ENCODE results near the gene GRK5.
"Not testable (repeated sequence)": the region's sequence is repeated elsewhere in the genome, so short reads cannot be mapped to it uniquely, and the experiment has no call there.

GRK5 gene

DNA sequence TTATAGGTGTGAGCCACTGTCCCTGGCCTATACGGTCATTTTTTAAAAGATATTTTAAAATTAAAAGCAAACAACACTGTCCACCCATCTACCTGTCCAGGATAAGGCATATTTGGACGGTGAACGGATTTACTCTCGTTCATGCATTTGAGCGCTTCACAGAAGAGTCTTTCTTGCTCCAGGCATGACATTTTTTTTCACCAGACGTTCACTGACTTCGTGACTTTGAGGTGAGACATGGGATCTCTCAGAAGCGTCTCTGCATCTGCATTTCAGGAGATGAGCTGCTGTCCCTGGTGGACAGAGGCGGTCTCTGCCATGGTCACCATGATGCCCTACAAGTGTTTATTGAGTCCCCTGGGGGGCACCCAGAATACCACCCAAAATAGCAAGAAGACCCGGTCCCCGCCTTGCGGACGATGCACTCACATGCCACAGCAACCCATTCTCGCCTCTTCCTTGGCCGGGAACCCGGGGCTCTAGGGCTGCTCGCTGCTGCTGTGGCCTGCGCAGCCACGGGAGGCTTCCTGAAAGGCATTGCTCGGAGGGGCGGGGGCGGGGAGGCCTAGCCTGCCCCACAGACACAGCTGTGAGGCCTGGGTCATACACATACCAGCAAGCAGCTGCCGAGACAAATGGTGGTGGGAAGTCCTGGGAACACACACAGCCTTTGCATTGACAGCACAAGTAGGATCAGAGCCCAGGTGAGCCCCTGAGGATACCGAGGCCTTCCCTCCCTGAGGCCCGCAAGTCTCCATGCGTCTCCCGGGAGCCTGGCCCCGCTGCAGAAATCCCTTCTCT, 250.8 kb downstream of the GRK5 start:
- no peak for DNase-seq (ENCODE audit: low read depth in 2 of 2)

DNA sequence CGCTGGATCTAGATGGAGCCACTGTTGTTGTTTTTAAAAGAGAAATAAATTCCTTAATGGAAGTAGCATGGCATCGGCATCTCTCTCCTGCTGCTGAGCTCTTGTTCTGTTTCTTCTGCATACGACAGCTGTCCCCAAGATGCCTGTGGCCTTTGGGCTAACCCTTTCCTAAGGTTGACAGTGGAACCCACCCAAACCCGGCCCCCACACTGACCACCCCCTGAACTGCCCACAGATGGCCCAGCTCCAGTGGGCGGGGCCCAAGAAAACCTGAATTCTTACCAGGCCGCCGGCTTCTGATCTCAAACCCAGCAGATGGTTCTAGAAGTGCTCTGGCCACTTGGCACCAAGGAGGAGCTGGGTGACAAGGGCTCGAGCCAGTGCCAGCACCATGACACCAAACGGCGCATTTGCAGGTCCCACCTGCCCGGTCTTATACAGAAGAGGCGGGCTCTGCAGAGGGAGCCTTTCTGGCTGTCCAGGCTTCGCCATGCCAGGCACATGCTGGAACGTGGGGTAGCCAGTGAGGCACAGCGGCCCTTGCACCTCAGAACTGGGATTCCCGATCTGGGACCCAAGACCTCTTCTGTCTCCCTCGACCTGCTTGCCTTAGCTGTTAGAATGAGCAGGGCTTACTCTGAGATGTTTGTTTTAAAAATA, 252.4 kb downstream of the GRK5 start:
- DNase-seq (ENCODE audit: low read depth in 2 of 2): no peak

DNA sequence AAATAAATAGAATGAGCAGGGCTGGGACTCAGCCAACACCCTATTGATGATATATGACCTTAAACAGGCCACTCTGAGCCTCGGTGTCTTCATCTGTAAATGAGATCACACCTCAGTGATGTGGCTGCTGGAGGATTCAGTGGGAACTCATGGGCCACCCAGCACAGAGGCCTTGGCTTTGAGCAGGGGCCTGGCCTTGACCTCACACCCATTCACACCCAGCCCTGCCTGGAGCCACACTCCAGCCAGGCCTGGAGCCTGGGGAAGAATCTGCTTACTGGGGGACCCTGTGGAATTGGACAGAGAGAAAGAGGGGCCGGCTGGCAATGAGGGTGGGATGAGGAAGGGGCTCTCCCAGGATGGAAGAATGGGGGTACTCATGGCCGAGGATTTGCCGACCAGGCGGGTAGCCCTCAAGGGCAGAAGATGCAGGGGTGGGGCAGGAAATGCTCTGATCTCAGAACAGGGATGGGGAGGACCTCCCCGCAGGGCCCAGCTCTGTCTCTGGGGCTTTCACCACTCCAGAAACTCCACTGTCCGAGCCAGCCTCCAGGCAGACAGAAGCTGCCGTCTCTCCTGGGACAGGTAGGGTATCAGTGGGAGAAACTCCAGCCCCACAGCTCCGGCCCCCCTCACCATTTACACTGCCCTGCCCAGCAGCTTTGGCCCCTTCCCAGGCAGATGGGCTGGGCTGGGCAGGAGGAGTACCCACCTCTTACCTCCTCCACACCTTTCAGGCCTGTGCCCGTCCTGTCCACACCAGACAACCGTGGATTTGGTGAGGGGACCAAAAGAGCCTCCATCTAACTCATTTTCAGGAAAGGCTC, 253.2 kb downstream of the GRK5 start:
- DNase-seq (ENCODE audit: low read depth in 2 of 2): no peak

DNA sequence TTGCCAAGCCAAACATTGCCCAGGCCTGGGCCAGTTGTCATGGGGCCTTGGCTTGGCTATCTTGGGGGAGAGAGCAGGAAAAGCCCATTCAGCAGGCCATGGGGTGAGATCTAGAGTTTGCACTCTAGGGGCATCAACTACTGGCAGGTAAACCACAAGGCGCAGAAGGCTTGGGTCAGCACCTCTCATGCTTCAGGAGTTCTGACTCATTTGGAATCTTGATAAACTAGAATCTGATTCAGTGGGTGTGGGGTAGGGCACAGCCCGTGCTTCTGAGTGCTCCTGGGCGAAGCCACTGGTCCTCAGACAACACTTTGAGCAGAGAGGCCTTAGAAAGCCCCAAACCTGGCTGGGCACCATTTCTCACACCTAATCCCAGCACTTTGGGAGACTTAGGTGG, 254.0 kb downstream of the GRK5 start:
- no peak for DNase-seq (ENCODE audit: low read depth in 2 of 2)

DNA sequence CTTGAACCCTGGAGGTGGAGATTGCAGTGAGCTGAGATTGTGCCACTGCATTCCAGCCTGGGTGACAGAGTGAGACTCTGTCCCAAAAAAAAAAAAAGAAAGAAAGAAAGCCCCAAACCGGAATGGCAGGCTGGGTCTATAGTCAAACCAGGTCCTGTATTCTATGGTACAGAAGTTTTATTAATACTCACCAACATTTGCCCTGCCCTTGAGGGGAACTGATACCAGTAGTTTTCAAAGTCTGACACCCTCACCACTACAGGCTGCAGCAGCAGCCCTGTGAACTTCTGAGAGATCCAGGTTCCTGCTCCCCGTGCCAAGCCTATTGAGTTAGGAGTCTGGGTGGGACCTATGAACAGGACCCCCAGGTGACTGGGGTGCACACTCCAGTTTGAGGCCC, 254.6 kb downstream of the GRK5 start:
- no peak for DNase-seq (ENCODE audit: low read depth in 2 of 2)

DNA sequence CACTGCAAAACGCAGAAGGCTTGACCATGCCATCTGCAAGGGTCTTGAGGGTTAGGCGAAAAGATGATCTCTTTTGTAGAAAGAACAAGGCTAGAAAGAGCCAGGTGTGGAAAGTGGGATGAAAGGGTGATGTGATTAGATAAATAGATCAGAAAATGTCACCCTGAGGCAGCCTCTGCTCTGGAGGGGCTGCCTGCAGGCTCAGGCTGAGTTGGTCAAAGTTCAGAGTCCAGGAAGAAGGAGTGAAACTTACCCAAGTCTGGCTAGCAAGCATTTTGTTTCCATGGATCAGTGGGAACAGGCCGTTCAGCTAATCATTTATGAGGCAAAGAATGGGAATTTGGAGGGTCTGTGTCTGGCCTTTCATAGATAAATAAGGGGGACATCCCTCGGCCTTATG, 255.4 kb downstream of the GRK5 start:
- DNase-seq (ENCODE audit: low read depth in 2 of 2): no peak

DNA sequence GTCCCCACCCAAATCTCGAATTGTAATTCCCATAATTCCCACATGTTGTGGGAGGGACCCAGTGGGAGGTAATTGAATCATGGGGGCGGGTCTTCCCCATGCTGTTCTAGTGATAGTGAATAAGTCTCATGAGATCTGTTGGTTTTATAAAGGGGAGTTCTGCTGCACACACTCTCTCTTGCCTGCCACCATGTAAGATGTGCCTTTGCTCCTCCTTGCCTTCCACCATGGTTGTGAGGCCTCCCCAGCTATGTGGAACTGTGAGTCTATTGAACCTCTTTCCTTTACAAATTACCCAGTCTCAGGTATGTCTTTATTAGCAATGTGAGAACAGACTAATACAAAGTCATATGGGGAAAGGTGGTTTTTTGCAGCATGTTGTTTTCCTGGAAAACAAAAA, 255.8 kb downstream of the GRK5 start:
- DNase-seq (ENCODE audit: low read depth in 2 of 2): not testable (repeated sequence)

DNA sequence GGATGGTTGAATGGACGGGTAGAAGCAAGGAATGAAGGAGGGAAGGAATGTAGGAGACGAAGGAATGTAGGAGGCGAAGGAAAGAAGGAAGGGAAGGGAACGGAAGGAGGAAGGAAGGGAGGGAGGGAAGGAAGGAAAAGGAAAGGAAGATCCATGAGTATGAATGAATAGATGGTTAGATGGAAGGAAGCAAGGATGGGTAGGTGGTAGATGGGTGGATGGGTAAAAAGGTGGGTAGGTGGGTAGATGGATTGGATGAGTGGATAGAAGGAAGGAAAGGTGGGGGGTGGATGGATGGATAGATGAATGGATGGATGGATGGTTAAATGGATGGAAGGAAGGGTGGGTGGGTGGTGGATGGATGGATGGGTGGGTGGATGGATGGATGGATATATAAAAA, 257.7 kb downstream of the GRK5 start:
- no peak for DNase-seq (ENCODE audit: low read depth in 2 of 2)

DNA sequence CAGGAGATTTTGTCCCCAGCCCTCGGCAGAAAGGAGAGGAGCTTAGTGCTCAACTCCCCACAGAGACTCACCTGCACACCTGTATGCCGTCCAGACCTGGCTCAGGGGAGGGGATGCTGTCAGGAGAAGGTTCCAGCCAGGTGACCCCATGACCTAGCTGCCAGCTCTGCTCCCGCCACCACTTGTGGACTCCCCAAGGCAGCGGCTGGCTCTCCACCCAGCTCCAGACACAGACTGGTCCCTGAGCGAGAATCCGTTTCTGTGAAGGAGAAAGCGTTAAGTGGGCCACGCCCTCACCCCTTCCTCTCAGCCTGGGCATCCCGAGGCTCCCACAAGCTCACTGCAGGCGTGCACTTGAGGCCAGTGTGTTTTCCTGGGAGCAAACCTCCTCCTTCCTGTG, 258.7 kb downstream of the GRK5 start:
- no peak for DNase-seq (ENCODE audit: low read depth in 2 of 2)

DNA sequence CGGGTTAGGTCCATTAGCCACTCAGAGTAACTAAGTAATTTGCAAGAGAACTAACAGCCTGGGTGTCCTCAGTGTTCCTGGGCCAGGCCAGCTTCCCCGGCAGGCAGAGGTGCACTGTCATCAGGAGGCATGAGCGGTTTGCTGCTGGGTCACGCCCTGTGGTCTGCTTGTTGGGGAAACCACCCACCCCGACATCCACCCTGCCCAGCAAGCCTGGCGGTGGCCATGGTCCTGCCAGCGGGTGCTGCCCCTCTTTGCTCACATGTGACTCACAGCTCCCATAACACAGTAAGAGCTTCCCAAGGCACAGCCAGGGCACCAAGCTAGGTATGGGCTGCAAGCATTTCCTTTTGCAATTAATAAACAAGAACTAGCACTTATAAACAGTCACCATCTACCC, 259.3 kb downstream of the GRK5 start:
- DNase-seq (ENCODE audit: low read depth in 2 of 2): no peak

DNA sequence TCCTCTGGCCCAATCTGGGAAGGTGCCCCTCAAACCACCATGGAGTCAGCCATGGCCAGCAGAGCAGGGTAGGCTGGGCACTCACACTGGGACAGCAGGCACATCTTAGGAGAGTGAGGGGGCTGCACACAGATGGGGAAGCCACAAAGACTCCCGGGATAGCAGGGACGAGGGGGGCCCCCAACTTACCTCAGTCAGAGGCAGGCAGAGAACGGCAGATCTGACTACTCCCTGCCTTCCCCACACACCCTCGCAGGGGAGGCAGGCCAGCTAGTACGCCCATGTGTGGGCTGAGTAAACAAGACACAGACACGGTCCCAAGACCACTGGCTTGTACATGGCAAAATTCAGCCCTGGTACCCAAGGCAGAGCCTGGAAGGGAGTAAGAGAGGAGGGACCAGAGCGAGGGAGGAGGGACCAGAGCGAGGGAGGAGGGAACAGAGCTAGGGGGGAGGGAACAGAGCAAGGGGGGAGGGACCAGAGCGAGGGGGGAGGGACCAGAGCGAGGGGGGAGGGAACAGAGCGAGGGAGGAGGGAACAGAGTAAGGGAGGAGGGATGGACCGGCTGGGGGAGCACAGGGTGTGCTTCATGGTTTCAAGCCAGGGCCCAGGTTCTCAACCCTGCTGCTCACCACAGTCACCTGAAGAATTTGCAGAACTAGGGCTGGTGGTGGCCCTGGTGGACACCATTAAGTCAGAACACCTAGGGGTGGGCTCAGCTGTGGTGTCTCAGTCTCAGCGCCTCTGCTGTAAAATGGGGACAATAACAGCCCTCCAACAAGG, 261.4 kb downstream of the GRK5 start:
- no peak for DNase-seq (ENCODE audit: low read depth in 2 of 2)

DNA sequence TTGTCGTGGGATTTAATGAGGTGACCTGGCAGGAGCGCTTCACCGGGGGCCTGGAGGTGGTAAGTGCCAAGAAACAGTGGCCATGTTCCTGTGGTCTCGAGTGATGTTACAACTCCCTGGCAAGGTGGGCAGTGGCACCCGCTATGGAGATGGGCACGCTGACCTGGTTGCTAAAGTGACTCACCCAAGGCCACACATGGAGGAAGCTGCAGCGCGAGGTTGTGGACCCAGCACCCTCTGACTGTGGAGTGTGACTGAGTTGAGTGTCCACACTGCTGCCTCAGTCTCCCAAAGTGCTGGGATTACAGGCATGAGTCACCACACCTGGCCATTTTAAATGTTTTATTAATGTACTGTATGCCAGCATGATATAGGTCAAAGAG, 261.9 kb downstream of the GRK5 start:
- no peak for DNase-seq (ENCODE audit: low read depth in 2 of 2)

DNA sequence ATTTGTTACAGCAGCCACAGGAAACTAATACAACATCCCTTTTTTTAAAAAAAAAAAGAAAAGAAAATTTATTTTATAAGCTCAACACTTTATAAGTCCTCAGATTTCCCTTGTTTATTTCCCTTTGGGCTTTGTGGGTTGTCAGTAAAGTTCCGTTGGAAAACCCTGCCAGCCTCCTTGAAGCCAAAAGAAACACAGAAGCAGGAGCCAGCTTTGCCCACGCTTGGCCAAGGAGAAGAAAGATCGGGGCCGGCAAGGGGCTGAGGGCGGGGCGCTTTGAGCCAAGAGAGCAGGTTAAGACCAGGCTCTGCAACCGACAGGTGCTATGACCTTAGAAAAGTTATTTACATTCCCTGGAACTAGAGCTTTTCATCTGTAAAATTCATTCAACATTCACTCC, 262.5 kb downstream of the GRK5 start:
- no peak for DNase-seq (ENCODE audit: low read depth in 2 of 2)

DNA sequence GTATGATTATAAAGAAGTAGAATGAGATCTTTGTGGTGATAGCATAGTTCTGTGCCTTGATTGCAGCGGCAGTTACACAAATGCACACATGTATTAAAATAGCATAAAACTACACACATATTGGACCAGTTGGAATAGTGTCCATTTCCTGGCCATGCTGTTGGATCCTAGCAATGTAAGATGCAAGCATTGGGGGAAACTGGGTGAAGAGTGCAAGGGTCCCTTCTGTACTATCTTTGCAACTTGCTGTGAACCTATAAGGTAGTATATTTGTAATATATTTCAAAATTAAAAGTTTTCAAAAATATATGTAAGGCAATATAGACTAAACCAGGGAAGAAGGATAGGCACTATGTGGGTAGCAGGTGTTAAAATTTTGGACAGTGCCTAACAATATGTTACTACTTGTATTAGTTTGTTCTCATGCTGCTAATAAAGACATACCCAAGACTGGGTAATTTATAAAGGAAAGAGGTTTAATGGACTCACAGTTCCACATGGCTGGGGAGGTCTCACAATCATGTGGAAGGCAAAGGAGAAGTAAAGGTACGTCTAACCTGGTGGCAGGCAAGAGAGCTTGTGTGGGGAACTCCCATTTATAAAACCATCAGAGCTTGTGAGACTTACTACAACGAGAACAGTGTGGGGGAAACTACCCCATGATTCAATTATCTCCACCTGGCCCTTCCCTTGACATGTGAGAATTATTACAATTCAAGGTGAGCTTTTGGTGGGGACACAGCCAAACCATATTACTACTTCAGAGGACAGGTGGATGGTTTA, 263.7 kb downstream of the GRK5 start:
- DNase-seq (ENCODE audit: low read depth in 2 of 2): no peak

DNA sequence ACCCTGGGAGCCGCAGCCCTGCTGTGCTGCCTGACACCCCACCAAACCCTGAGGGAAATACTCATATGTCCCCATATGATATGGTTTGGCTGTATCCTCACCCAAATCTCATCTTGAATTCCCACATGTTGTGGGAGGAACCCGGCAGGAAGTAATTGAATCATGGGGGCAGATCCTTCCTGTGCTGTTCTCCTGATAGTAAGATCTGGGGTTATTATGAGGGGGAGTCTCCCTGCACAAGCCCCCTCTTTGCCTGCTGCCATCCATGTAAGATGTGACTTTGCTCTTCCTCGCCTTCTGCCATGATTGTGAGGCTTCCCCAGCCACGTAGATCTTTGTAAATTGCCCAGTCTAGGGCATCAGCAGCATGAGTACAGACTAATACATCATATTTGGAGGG, 266.4 kb downstream of the GRK5 start:
- no peak for DNase-seq (ENCODE audit: low read depth in 2 of 2)

DNA sequence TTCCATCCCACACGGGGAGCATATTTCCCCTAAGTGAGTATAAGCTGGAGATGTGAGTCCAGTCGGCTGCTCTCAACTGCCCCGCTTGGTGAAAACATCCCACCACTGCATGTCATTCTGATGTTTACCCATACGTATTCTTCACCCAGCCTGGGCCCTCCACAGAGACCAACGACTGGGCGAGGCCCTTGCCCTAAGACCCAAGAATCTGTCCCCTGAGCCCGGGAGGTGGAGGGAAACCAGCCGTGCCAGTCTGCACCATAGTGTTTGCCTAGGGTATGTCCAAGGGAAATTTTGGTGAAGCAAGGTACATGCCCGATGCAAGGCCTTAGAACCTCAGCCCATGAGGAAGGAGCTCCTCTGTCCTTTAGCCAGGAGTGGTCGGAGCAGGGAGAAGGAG, 267.2 kb downstream of the GRK5 start:
- DNase-seq (ENCODE audit: low read depth in 2 of 2): no peak

DNA sequence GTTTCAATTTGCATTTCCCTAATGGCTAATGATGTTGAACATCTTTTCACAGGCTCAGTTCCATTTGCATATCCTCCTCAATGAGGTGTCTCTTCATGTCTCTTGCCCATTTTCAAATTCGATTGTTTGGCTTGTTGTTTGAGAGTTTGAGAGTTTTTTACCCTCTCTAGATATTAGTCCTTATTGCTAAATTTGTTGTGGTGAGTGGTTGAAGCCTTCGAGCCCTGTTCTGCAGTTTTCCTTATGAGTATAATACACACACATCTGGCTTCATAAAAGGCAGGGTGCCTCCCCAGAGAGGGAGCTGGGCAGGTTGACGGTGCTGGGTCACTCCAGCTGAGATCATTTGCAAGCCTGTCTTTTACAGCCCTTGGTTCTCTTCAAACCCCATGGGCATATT, 270.1 kb downstream of the GRK5 start:
- DNase-seq (ENCODE audit: low read depth in 2 of 2): no peak

DNA sequence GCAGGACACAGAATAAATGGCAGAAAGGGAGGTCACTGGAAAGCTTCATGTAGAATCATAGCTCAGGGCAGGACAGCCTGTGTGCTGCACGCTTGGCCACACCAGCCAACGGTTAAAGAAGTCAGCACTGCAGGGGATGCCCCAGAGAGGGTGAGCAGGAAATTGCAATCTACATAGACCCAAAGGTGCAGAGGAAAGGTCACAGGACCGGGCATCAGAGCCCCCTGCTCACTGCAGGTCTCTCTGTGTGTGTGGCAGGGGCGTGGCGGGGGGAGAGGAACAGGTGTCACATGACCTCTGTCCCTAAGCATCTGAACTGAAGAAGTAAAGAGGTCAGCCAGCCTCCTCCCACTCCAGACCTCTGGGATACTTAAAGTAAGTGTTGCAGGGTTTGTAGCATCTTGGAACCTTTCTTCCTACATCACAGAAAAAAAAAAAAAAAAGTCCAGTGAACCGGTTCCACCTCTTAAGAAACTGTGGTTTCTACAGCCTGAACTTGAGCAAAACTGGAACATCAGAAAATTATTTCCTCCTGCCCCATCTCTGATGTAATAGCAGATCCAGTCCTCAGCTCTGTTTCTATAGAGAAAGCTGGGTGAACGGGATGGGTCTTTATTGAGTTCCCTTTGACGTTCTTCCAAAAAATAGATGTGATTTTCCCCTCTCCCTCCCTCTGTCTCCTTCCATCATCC, 270.9 kb downstream of the GRK5 start:
- no peak for DNase-seq (ENCODE audit: low read depth in 2 of 2)

DNA sequence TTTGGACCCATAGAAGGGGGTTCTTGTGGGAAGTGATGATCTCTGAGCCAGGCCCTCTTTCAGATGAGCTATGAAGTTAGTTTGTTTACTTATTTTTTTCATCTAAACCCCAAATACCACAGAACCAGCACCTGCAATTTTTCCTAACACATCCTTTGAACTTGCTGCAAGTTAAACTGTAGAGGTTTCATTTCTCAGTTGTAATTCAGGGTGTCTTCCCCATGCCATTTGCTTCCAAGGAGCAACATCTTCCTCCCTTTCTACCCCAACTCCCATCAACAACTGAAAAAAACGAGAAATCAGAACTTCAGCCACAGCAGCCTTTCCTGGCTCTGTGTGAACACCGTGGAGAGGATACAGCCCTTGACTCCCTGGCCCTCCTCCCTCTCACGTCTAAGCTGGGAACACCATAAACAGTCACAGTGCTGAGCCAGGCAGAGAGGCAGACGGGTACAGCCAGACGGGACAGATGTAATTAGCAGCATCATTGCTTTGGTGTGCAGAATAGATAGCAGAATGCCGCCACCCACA, 271.5 kb downstream of the GRK5 start:
- DNase-seq (ENCODE audit: low read depth in 2 of 2): no peak

DNA sequence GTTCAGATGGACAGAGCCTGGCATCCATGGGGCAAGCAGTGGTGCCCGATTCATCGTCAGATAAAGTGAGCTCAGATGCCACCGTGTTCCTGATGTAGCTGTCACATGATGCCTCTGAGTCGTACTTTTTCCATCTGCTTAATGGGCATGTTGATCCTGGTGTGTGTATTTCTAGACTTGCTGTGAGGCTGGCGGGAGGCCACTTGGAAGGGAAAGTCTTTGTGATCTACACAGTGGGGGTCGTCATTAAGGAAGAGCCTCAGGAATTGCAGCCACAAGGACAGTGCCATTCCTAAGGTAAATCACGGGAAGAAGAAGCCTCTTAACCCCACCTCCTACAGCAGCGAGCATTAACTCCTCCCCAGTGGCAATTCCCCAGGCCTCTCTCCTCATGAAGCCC, 272.2 kb downstream of the GRK5 start:
- no peak for DNase-seq (ENCODE audit: low read depth in 2 of 2)
